HFF-Myc (cell line): ENCODE data around the gene THADA.

ENCODE experiments used
- DNase-seq: peaks from one replicate; pipeline ENCODE4 v3.0.0-alpha.2; 2011; ENCODE audit warnings: low read depth; ENCODE audit errors: extremely low read depth
- H3K4me3 ChIP-seq: replicated peaks from 2 replicates; pipeline ENCODE4 v1.5.1; 2011; ENCODE audit warnings: low read depth, mild to moderate bottlenecking, control low read depth, low read length
- CTCF ChIP-seq: IDR thresholded peaks from 2 replicates; pipeline ENCODE4 v1.5.1; 2012; ENCODE audit warnings: mild to moderate bottlenecking, low read depth, low read length, control low read depth; ENCODE audit errors: missing control alignments

Gene THADA

GRCh38 chr2:43343573-43344304 lies 252.1 kb downstream of the THADA start:
- no peak overlapping the region for H3K4me3 ChIP-seq
- TF ChIP-seq CTCF = no peak
- no peak for DNase-seq

- DNase-seq = no peak
- no peak for TF ChIP-seq CTCF
- no peak overlapping the region for H3K4me3 ChIP-seq
Measured at GRCh38 chr2:43341959-43342757, 253.7 kb downstream of the THADA start.

GRCh38 chr2:43340945-43341356 lies 254.9 kb downstream of the THADA start:
- H3K4me3 ChIP-seq = no peak overlapping the region
- DNase-seq = no peak
- TF ChIP-seq CTCF = no peak

GRCh38 chr2:43340066-43340465 lies 255.8 kb downstream of the THADA start:
- DNase-seq = no peak
- TF ChIP-seq CTCF = no peak
- no peak overlapping the region for H3K4me3 ChIP-seq

- DNase-seq = no peak
- no peak for TF ChIP-seq CTCF
- H3K4me3 ChIP-seq = no peak overlapping the region
Measured at GRCh38 chr2:43333656-43334144, 262.1 kb downstream of the THADA start.

- no peak overlapping the region for H3K4me3 ChIP-seq
- TF ChIP-seq CTCF = no peak
- DNase-seq = no peak
Measured at GRCh38 chr2:43333101-43333655, 262.7 kb downstream of the THADA start.
